GM12892 (cell line): ENCODE results near the gene SLC25A3.

ENCODE experiments used
- DNase-seq: peaks from one replicate; pipeline ENCODE4 v3.0.0; 2011; ENCODE audit not compliant: insufficient read length
- FAIRE-seq: peaks from 2 replicates; lab custom pipeline; 2011; peaks lifted over from hg19 to GRCh38; lab: Jason Lieb, UNC
- POLR2A ChIP-seq: IDR thresholded peaks from 2 replicates; pipeline ENCODE4 v1.6.1; 2011; ENCODE audit warnings: low read depth, low read length, control low read depth
- POLR2AphosphoS5 ChIP-seq: IDR thresholded peaks from 2 replicates; pipeline ENCODE4 v1.6.1; 2011; ENCODE audit warnings: low read depth, low read length, control low read depth
- TAF1 ChIP-seq: IDR thresholded peaks from 2 replicates; pipeline ENCODE4 v1.6.1; 2011; ENCODE audit warnings: low read depth, mild to moderate bottlenecking, control low read depth, low read length, borderline replicate concordance

The SLC25A3 gene

GRCh38 chr12:98578392-98578791 lies 15.1 kb upstream of the SLC25A3 start:
- TF ChIP-seq TAF1 (no peak), POLR2AphosphoS5 (no peak), POLR2A (no peak)
- FAIRE-seq (no peak), DNase-seq (no peak)

- no peak for TF ChIP-seq POLR2A
- DNase-seq: no peak
- FAIRE-seq: no peak
Measured at GRCh38 chr12:98578821-98579220, 14.7 kb upstream of the SLC25A3 start.

GRCh38 chr12:98579347-98579746 lies 14.1 kb upstream of the SLC25A3 start:
- no peak for TF ChIP-seq TAF1
- TF ChIP-seq POLR2A: no peak
- TF ChIP-seq POLR2AphosphoS5: no peak
- DNase-seq (no peak), FAIRE-seq (no peak)

GRCh38 chr12:98579835-98580234 lies 13.7 kb upstream of the SLC25A3 start:
- TF ChIP-seq POLR2AphosphoS5 (no peak), TAF1 (no peak), POLR2A (no peak)
- FAIRE-seq (no peak), DNase-seq (no peak)

GRCh38 chr12:98580695-98581094 lies 12.8 kb upstream of the SLC25A3 start:
- DNase-seq: no peak
- no peak for TF ChIP-seq POLR2A
- TF ChIP-seq TAF1: no peak
- TF ChIP-seq POLR2AphosphoS5: no peak
- no peak for FAIRE-seq

GRCh38 chr12:98581101-98581500 lies 12.4 kb upstream of the SLC25A3 start:
- no peak for TF ChIP-seq TAF1
- no peak for TF ChIP-seq POLR2A
- no peak for TF ChIP-seq POLR2AphosphoS5
- no peak for DNase-seq
- FAIRE-seq: no peak

GRCh38 chr12:98582093-98582492 lies 11.4 kb upstream of the SLC25A3 start:
- no peak for TF ChIP-seq POLR2AphosphoS5
- no peak for TF ChIP-seq TAF1
- TF ChIP-seq POLR2A: no peak
- FAIRE-seq: no peak

GRCh38 chr12:98587084-98587483 lies 6.4 kb upstream of the SLC25A3 start:
- FAIRE-seq (no peak), DNase-seq (no peak)
- TF ChIP-seq POLR2AphosphoS5 (no peak), TAF1 (no peak), POLR2A (no peak)

More at GRCh38 chr12:98582093-98582492, 11.4 kb upstream of the SLC25A3 start:
- no peak for DNase-seq

- FAIRE-seq (no peak), DNase-seq (no peak)
- TF ChIP-seq POLR2AphosphoS5 (no peak), POLR2A (no peak), TAF1 (no peak)
Measured at GRCh38 chr12:98591209-98591608, 2.3 kb upstream of the SLC25A3 start.

- no peak for TF ChIP-seq TAF1
- TF ChIP-seq POLR2A: no peak
- TF ChIP-seq POLR2AphosphoS5: no peak
- no peak for DNase-seq
- no peak for FAIRE-seq
Measured at GRCh38 chr12:98592825-98593322, 612 bp upstream of the SLC25A3 start.

- no peak for DNase-seq
- TF ChIP-seq POLR2A: no peak; the same call in 1 of the 2 replicates
- TF ChIP-seq TAF1: no peak
- no peak for TF ChIP-seq POLR2AphosphoS5
- no peak for FAIRE-seq
Measured at GRCh38 chr12:98594050-98594835, 757 bp downstream of the SLC25A3 start.
